Spleen (tissue), 11 donors: ENCODE data around the gene MICB. TPM values are rescaled to one million over a fixed set of nuclear protein-coding genes. Genes with fewer than 3 reads are reported as not detected.
"Not testable (repeated sequence)": the region's sequence is repeated elsewhere in the genome, so short reads cannot be mapped to it uniquely, and the experiment has no call there.

Experiments
- DNase-seq: peaks from one replicate; pipeline ENCODE4 v3.0.0-alpha.2; 2020
- H3K27ac ChIP-seq, 8 donors: fragments of 200-600 bp; sonication (generic) in 7 of 8; 1 replicate in 4 of 8; 2 replicates in 4 of 8; pipeline versions ENCODE4 v1.5.0 to v1.8.0; 2016 to 2021; ENCODE audit warnings: inconsistent platforms in 4 of 8, mild to moderate bottlenecking in 4 of 8, moderate library complexity in 1 of 8
- H3K27me3 ChIP-seq, 7 donors: fragments of 200-600 bp; sonication (generic) in 6 of 7; replicated peaks in 1 of 7; 1 replicate in 4 of 7; 2 replicates in 3 of 7; pipeline versions ENCODE4 v1.5.0 to v1.8.0; 2016 to 2021; ENCODE audit warnings: inconsistent platforms in 3 of 7, mild to moderate bottlenecking in 1 of 7
- H3K36me3 ChIP-seq, 6 donors: fragments of 200-600 bp; sonication (generic) in 5 of 6; 1 replicate in 4 of 6; 2 replicates in 2 of 6; pipeline versions ENCODE4 v1.5.0 to v1.8.0; 2016 to 2021; ENCODE audit warnings: inconsistent platforms in 2 of 6
- H3K4me1 ChIP-seq, 6 donors: fragments of 200-600 bp; sonication (generic) in 5 of 6; 1 replicate in 3 of 6; 2 replicates in 3 of 6; pipeline versions ENCODE4 v1.5.0 to v1.8.0; 2016 to 2021; ENCODE audit warnings: inconsistent platforms in 3 of 6
- H3K4me3 ChIP-seq, 8 donors: fragments of 200-600 bp; sonication (generic) in 7 of 8; 1 replicate in 4 of 8; 2 replicates in 4 of 8; pipeline versions ENCODE4 v1.5.0 to v1.8.0; 2016 to 2021; ENCODE audit warnings: inconsistent platforms in 4 of 8, mild to moderate bottlenecking in 4 of 8, moderate library complexity in 2 of 8
- H3K9me3 ChIP-seq, 8 donors: fragments of 200-600 bp; sonication (generic) in 7 of 8; 1 replicate in 4 of 8; 2 replicates in 4 of 8; pipeline versions ENCODE4 v1.5.0 to v1.8.0; 2016 to 2021; ENCODE audit warnings: inconsistent platforms in 4 of 8
- POLR2A ChIP-seq, 3 donors: fragments of 450-650 bp; IDR thresholded peaks; one replicate each; pipeline ENCODE4 v1.5.1; 2017; ENCODE audit warnings: antibody characterized with exemption in 3 of 3, mild to moderate bottlenecking in 1 of 3
- POLR2AphosphoS5 ChIP-seq, 3 donors: sonication (generic); formaldehyde crosslinking; IDR thresholded peaks; one replicate each; pipeline ENCODE4 v1.5.1; 2017; ENCODE audit warnings: antibody characterized with exemption in 3 of 3
- WGBS, 5 donors: extraction: QIAGEN DNeasy Blood & Tissue Kit in 3 of 5; methylation state at CpG; one replicate each; pipeline versions ENCODE4 v1.1.5 to v1.1.7; 2013 to 2018; 5-methylcytosine and 5-hydroxymethylcytosine counted together
- intact Hi-C: fragments of 100-400 bp; cut with DNase I; formaldehyde crosslinking; loops from one replicate; pipeline ENCODE4 v1.15.0; 2023; ENCODE audit warnings: low total_unique reads
- polyA plus RNA-seq, 3 donors: library from polyadenylated mRNA; stranded (reverse); fragments of 200-250 nt; gene quantifications; one replicate each; pipeline ENCODE4 v1.2.1, GENCODE V29; 2013
- total RNA-seq, 7 donors: library from RNA; depleted of rRNA in 3 of 7; stranded (reverse); fragments of >200 nt in 3 of 7; fragmentation: NEBNext Ultra II Directional in 4 of 7; extraction: Animal tissue kit (Norgen Biotek cat#: 25700) in 4 of 7; gene quantifications; one replicate each; pipeline versions ENCODE4 v1.1.0 to v1.2.1, GENCODE V29; 2016 to 2021
- TF ChIP-seq, protein P1 (sequence below), 11 experiments: fragments of 200-600 bp in 7 of 11; fragments of 450-650 bp in 4 of 11; sonication (generic) in 4 of 11; IDR thresholded peaks in 8 of 11; conservative IDR thresholded peaks in 3 of 11; 1 replicate in 7 of 11; 2 replicates in 4 of 11; pipeline versions ENCODE4 v1.4.0 to v1.8.0; 2016 to 2021; ENCODE audit warnings: antibody characterized with exemption in 11 of 11, inconsistent platforms in 4 of 11, mild to moderate bottlenecking in 1 of 11
- donor health status: healthy with polysubstance abuse.
- donor health status: DM: no; HTN: no; CAD: no; lungs with moderate emphysema.
- donor health status: DM: no; HTN: no; CAD: no.
- donor health status: Bipolar disorder and iron deficiency.
- donor health status: healthy.
- donor health status: DM: no; HTN: no; CAD: no.
- donor health status: DM: yes; HTN: yes; CAD: no.

MICB gene
- total and polyA plus RNA-seq, 10 donors, result 6.9 to 21.4 (median 14.8) TPM

DNA sequence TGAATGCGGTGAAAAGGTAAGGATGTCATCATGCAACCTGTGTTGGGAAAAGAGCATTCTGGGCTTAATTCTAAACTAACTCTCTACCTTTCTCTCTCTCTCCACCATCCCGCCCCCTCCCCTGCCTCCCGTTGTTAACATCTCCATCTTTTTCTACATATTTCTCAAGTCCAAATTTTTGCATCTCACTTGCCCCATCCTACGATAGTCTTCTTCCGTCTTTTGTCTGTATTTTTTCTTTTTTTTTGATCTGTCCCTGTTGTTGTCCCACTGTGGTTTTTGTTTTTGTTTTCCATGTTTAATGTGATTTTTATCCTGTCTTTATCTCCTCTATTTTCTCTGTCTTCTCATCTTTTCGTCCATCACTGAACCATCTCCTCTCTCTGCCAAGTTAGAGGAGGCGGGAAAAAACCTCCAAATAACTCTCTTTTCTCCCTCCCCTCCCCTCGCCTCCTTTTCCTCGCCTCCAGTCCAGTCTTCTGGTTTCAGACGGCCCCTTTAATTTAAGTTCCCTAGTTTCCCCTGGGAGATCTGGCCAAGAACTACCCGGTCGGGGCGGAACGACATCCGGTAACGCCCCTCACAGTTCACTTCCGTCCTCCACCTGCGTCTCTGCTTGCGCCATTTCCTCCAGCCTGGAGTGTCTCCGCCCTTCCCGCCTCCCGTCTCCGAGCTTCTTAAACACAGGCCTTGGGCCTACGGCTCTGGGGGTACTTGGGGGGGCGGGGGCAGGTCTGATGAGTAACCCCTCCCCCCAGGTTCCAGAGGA is 49.2 kb downstream of the MICB start, which contains the start of gene NFKBIL1:
Gene NFKBIL1, plus strand, starts transcription at position 651 of the 769 bp plus-strand sequence. Its CDS starts 87 bp downstream, at position 738.
- Histone ChIP-seq H3K4me1 (peaks cover 23 to 76% (median 62%) of the 10 kb centered on the region in 6 donors), H3K36me3 (peaks cover 0 to 25% (median 5%) of the 10 kb centered on the region in 6 donors), H3K27ac (peak within 1 kb of the TSS; percentile 69 to 92 (median 87)), H3K27me3 (no peaks in the 10 kb centered on the region), H3K9me3 (no peaks in the 10 kb centered on the region), H3K4me3 (peak within 1 kb of the TSS; percentile 34 to 73 (median 40))
- 0 to 1% (median 1%) methylated on average over 25 of the region's 25 CpGs for WGBS, 5 donors
- peak; percentile 85 to 95 (median 91) for TF ChIP-seq POLR2AphosphoS5 (IDR thresholded peaks at IDR 0.05)
- TF ChIP-seq, protein P1, sequence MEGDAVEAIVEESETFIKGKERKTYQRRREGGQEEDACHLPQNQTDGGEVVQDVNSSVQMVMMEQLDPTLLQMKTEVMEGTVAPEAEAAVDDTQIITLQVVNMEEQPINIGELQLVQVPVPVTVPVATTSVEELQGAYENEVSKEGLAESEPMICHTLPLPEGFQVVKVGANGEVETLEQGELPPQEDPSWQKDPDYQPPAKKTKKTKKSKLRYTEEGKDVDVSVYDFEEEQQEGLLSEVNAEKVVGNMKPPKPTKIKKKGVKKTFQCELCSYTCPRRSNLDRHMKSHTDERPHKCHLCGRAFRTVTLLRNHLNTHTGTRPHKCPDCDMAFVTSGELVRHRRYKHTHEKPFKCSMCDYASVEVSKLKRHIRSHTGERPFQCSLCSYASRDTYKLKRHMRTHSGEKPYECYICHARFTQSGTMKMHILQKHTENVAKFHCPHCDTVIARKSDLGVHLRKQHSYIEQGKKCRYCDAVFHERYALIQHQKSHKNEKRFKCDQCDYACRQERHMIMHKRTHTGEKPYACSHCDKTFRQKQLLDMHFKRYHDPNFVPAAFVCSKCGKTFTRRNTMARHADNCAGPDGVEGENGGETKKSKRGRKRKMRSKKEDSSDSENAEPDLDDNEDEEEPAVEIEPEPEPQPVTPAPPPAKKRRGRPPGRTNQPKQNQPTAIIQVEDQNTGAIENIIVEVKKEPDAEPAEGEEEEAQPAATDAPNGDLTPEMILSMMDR (IDR thresholded peaks at IDR 0.05 in 8 of 11, conservative IDR thresholded peaks at IDR 0.05 in 3 of 11), result peak in 2 of 11 experiments; percentile 7 to 11
- no peak for TF ChIP-seq POLR2A (IDR thresholded peaks at IDR 0.05)
- DNase-seq, result peak; percentile 97
- intact Hi-C loops, result loop anchor here (2.0 kb wide), 1 partner anchor 52 kb away; no protein-coding TSS in a partner anchor

DNA sequence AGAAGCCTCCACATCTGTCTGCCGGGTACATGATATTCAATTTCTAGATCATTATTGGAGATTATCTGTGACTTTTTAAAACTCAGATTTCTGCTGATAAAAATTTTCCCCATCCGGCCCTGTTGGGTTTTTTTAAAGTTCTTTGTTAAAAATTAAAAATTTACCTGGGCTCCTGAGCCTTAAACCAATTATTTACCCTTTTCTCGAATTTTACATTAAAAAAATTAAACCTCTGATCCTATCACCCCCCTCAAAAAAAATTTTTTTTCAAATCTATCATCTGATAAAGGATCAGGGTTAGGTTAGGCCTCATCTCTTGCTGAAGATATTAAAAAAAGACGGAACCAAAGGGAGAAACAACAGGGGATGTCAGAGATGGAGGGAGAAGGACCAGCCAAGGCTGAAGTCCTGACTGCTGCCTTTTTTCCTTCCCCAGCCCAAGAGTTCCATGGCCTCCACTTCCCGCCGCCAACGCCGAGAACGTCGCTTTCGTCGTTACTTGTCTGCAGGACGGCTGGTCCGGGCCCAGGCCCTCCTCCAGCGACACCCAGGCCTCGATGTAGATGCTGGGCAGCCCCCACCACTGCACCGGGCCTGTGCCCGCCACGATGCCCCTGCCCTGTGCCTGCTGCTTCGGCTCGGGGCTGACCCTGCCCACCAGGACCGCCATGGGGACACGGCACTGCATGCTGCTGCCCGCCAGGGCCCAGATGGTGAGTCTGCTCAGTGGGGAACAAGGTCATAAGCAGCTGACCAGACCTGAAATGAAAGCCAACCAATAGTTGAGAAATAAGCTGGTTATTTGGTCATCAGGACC is 50.0 kb downstream of the MICB start:
- H3K4me3 ChIP-seq, result peak overlapping the region; percentile 34 to 73 (median 40)
- peaks cover 18 to 78% (median 61%) of the 10 kb centered on the region in 6 donors for H3K4me1 ChIP-seq
- intact Hi-C loops, result loop anchor here (2.0 kb wide), 1 partner anchor 51 kb away; no protein-coding TSS in a partner anchor
- H3K9me3 ChIP-seq, result no peaks in the 10 kb centered on the region
- WGBS, 5 donors, result 72 to 81% (median 73%) methylated on average over 24 of the region's 24 CpGs
- H3K27ac ChIP-seq, result peak overlapping the region; percentile 69 to 92 (median 87)
- peak in 2 of 3 donors; percentile 13 to 23 for TF ChIP-seq POLR2AphosphoS5 (IDR thresholded peaks at IDR 0.05)
- TF ChIP-seq, protein P1 (IDR thresholded peaks at IDR 0.05 in 8 of 11, conservative IDR thresholded peaks at IDR 0.05 in 3 of 11), result no peak
- no peaks in the 10 kb centered on the region for H3K27me3 ChIP-seq
- DNase-seq, result peak; percentile 87
- H3K36me3 ChIP-seq, result peaks cover 0 to 29% (median 5%) of the 10 kb centered on the region in 6 donors

DNA sequence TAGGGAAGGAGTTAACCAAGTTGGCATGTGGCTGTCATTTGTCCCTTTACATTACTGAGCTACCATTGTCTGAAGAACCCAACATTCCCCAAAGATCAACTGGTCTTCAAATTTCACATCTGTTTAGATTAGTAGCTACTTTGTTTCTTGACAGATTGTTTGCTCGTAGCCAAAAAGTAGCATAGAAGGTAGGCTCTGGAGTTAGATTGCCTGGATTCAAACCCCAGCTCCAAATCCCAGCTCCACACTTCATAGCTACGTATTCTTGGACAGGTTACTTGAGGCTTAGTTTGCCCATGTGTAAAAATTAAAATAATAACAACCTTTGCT is 50.6 kb downstream of the MICB start:
- H3K4me3 ChIP-seq, result peak overlapping the region in 3 of 8 donors; percentile 48 to 73 (median 51)
- H3K4me1 ChIP-seq, result peaks cover 17 to 78% (median 60%) of the 10 kb centered on the region in 6 donors
- H3K27ac ChIP-seq, result peak overlapping the region; percentile 69 to 92 (median 87)
- DNase-seq, result no peak
- no peak for TF ChIP-seq POLR2A (IDR thresholded peaks at IDR 0.05)
- no peaks in the 10 kb centered on the region for H3K27me3 ChIP-seq
- 89 to 95% (median 93%) methylated on average over 2 of the region's 2 CpGs for WGBS, 5 donors
- intact Hi-C loops, result no loop called here
- peaks cover 0 to 34% (median 5%) of the 10 kb centered on the region in 6 donors for H3K36me3 ChIP-seq
- H3K9me3 ChIP-seq, result no peaks in the 10 kb centered on the region

DNA sequence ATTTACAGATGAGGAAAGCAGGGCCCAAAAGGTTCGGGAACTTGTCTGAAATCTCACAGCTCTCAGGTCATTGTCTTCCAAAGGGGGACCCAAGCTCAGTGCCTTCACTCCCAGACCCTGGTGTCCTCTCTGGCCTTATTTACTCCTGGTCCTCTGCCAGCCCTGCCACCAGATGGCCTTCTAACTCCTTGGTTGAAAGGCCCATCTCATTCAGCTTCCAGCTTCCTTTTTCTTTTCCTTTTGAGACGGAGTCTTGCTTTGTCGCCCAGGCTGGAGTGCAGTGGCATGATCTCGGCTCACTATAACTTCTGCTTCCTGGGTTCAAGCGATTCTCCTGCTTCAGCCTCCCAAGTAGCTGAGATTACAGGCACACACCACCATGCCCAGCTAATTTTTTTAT is 53.4 kb downstream of the MICB start:
- TF ChIP-seq POLR2AphosphoS5 (IDR thresholded peaks at IDR 0.05), result peak in 1 of 3 donors; percentile 74
- TF ChIP-seq, protein P1 (IDR thresholded peaks at IDR 0.05 in 8 of 11, conservative IDR thresholded peaks at IDR 0.05 in 3 of 11), result peak; percentile 51 to 90 (median 77)
- peak overlapping the region in 7 of 8 donors; percentile 3 to 70 (median 54) for H3K27ac ChIP-seq
- peaks cover 23 to 97% (median 70%) of the 10 kb centered on the region in 6 donors for H3K4me1 ChIP-seq
- H3K4me3 ChIP-seq, H3K9me3 ChIP-seq, intact Hi-C loops, H3K27me3 ChIP-seq: not testable (repeated sequence)
- peaks cover 0 to 44% (median 5%) of the 10 kb centered on the region in 6 donors for H3K36me3 ChIP-seq
- peak; percentile 90 for DNase-seq
- 11 to 18% (median 14%) methylated on average over 5 of the region's 5 CpGs for WGBS, 5 donors
